ENCODE data around the gene SIRPB1. TPM values are rescaled to one million over a fixed set of nuclear protein-coding genes. Genes with fewer than 3 reads are reported as not detected.

The SIRPB1 gene
- total RNA-seq, 2 donors from 2014 or later = 3.7 to 5.7 TPM

GRCh38 chr20:1664911-1665310 lies 45.1 kb upstream of the SIRPB1 start:
- Histone ChIP-seq H3K27ac (no peak overlapping the region), H3K4me3 (no peak overlapping the region), H3K4me1 (no peaks in the 10 kb centered on the region), H3K9me3 (no peaks in the 10 kb centered on the region), H3K36me3 (no peaks in the 10 kb centered on the region), H3K27me3 (no peaks in the 10 kb centered on the region)
- DNase-seq (ENCODE audit: low spot score) = no peak
- no peak for TF ChIP-seq CTCF (IDR thresholded peaks at IDR 0.05)

- Histone ChIP-seq H3K27ac (no peak overlapping the region), H3K27me3 (no peaks in the 10 kb centered on the region), H3K9me3 (no peaks in the 10 kb centered on the region), H3K36me3 (no peaks in the 10 kb centered on the region), H3K4me1 (no peaks in the 10 kb centered on the region), H3K4me3 (no peak overlapping the region)
- DNase-seq (ENCODE audit: low spot score) = no peak
- TF ChIP-seq CTCF (IDR thresholded peaks at IDR 0.05) = no peak
These were observed 44.1 kb upstream of the SIRPB1 start for GRCh38 chr20:1663917-1664316.

GRCh38 chr20:1661542-1662299 lies 41.9 kb upstream of the SIRPB1 start:
- Histone ChIP-seq H3K4me3 (no peak overlapping the region), H3K4me1 (no peaks in the 10 kb centered on the region), H3K9me3 (no peaks in the 10 kb centered on the region), H3K36me3 (no peaks in the 10 kb centered on the region), H3K27ac (no peak overlapping the region), H3K27me3 (no peaks in the 10 kb centered on the region)
- no peak for TF ChIP-seq CTCF (IDR thresholded peaks at IDR 0.05)
- no peak for DNase-seq (ENCODE audit: low spot score)

DNA sequence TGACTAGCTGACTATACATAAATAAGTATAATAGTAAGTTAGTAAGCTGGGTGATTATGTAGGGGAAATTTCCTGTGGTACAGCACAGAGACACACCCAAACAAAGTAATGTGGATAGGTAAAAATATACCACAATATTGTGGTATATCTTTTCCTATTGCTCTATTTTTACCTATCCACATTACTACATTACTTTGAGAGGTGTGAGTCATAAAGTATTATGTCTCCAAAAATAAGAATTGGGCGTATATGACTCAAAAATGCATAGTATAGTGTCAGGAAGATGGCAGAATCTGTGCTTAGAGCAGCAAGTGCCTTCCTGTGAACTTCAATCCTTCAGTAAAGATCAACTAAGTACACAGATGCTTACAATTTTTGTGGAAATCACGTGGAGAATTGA lies 40.4 kb upstream of the SIRPB1 start:
- no peak overlapping the region for H3K27ac ChIP-seq
- no peaks in the 10 kb centered on the region for H3K9me3 ChIP-seq
- H3K4me3 ChIP-seq = no peak overlapping the region
- no peak for TF ChIP-seq CTCF (IDR thresholded peaks at IDR 0.05)
- H3K27me3 ChIP-seq = no peaks in the 10 kb centered on the region
- no peaks in the 10 kb centered on the region for H3K4me1 ChIP-seq
- no peak for DNase-seq (ENCODE audit: low spot score)
- no peaks in the 10 kb centered on the region for H3K36me3 ChIP-seq

DNA sequence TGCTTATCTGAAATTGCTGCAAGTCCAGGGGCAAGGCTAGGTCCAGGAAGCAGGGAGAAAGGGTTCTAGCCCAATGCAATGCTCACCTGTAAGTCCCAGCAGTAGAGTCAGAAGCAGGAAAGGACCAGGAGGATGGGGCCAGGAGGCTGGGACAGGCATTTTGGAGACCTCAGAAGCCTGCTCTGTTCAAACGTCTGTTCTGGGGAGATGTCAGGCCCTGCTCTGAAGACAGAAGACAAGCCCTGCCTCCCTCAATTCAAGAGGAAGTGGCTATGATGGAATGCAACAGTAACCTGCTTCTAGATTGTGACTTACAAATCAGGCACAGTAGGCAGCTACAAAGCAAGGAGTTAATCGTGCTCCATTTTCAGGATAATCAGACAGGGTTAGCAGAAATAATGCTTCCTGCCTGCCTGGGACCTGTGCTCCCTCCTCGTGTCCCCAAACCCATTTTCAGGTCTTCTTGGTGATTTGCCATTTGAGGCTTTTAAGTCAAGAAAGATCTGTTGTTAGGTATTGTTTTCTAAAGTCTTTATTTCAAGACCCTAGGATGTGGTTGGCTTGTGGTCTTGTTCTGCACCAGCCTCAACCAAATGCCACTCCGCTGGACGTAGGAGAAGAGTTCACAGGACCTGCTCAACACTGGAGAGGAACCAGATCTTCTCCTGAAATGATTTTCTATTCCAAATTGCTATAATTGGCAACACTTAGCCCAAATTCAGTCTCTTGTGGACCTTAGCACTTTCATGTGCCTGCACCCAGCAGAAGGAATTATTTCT lies 37.9 kb upstream of the SIRPB1 start, which contains the start of gene SIRPG:
Gene SIRPG (minus strand): TSS at position 224 of the 779 bp plus-strand sequence. CDS start 65 bp downstream, at position 159.
- H3K36me3 ChIP-seq = no peaks in the 10 kb centered on the region
- no peak for TF ChIP-seq CTCF (IDR thresholded peaks at IDR 0.05)
- no peaks in the 10 kb centered on the region for H3K9me3 ChIP-seq
- H3K27me3 ChIP-seq = no peaks in the 10 kb centered on the region
- H3K4me3 ChIP-seq = no peak within 1 kb of the TSS
- H3K4me1 ChIP-seq = no peaks in the 10 kb centered on the region
- no peak within 1 kb of the TSS for H3K27ac ChIP-seq
- DNase-seq (ENCODE audit: low spot score) = no peak

Data from right atrium auricular region (tissue), 2 donors.